Activated CD8-positive, alpha-beta memory T cell treated with anti-CD3 and anti-CD28 coated beads, Interleukin-2, amount 10 ng/mL, durations not matched to agents 7 days and 5 days (primary cell): ENCODE data around the gene SLC6A4. TPM values are rescaled to one million over a fixed set of nuclear protein-coding genes. Genes with fewer than 3 reads are reported as not detected.
"Not testable (repeated sequence)": the region's sequence is repeated elsewhere in the genome, so short reads cannot be mapped to it uniquely, and the experiment has no call there.

Experiments used
- ATAC-seq: fragments of 150-1000 bp; cut with Tn5 transposase; one replicate; pipeline ENCODE4 v1.10.0; 2021; ENCODE audit warnings: moderate library complexity
- CTCF ChIA-PET: fragments of 350-600 bp; sonication (Branson Sonifier 250); formaldehyde crosslinking; loops from one replicate; lab custom pipeline; 2021; ENCODE audit warnings: antibody characterized with exemption; lab: Charles Lee
- DNase-seq: peaks from one replicate; pipeline ENCODE4 v3.0.0-alpha.2; 2020
- H3K27ac Mint-ChIP-seq: one replicate; pipeline ENCODE4 v1.8.0; 2021; ENCODE audit warnings: mild to moderate bottlenecking, mixed read lengths
- H3K27me3 Mint-ChIP-seq: one replicate; pipeline ENCODE4 v1.8.0; 2021; ENCODE audit warnings: mixed read lengths
- H3K36me3 Mint-ChIP-seq: one replicate; pipeline ENCODE4 v1.8.0; 2021; ENCODE audit warnings: mild to moderate bottlenecking, mixed read lengths
- H3K4me1 Mint-ChIP-seq: one replicate; pipeline ENCODE4 v1.8.0; 2021; ENCODE audit warnings: mixed read lengths
- H3K4me3 Mint-ChIP-seq: one replicate; pipeline ENCODE4 v1.8.0; 2021; ENCODE audit warnings: mild to moderate bottlenecking, moderate library complexity, mixed read lengths
- H3K9me3 Mint-ChIP-seq: one replicate; pipeline ENCODE4 v1.8.0; 2022; ENCODE audit warnings: low read depth, mixed read lengths
- total RNA-seq, 2 experiments: library from RNA; stranded (reverse); gene quantifications; one replicate each; pipeline ENCODE4 v1.2.3, GENCODE V29; 2021

SLC6A4 gene
- total RNA-seq, 2 experiments from 2014 or later: 0.12 TPM; not detected in 1

- Mint-ChIP-seq H3K27ac (no peak overlapping the region), H3K4me3 (no peak overlapping the region), H3K4me1 (peaks cover 9% of the 10 kb centered on the region), H3K27me3 (no peaks in the 10 kb centered on the region), H3K36me3 (peaks cover 11% of the 10 kb centered on the region), H3K9me3 (no peaks in the 10 kb centered on the region)
- DNase-seq (no peak), ATAC-seq (no peak)
- CTCF ChIA-PET: interaction anchor here (1.2 to 2.5 kb wide), 2 partner anchors 22 to 44 kb away, joined by 3 to 6 read pairs; no protein-coding TSS in a partner anchor
Measured at GRCh38 chr17:30148376-30148775, 87.1 kb downstream of the SLC6A4 start.

- not testable (repeated sequence) for ATAC-seq
Measured at GRCh38 chr17:30147860-30148259, 87.6 kb downstream of the SLC6A4 start.

More at GRCh38 chr17:30147860-30148259, 87.6 kb downstream of the SLC6A4 start:
- H3K4me1 Mint-ChIP-seq, H3K27ac Mint-ChIP-seq, DNase-seq, H3K4me3 Mint-ChIP-seq, H3K27me3 Mint-ChIP-seq, H3K9me3 Mint-ChIP-seq: not testable (repeated sequence)
- CTCF ChIA-PET: interaction anchor here (1.2 to 2.5 kb wide), 2 partner anchors 21 to 43 kb away, joined by 3 to 6 read pairs; no protein-coding TSS in a partner anchor
- peaks cover 11% of the 10 kb centered on the region for H3K36me3 Mint-ChIP-seq

Other genes with a start within 250 kb of the SLC6A4 start
- gene NSRP1, start 118.9 kb downstream of the SLC6A4 start, total RNA-seq: 10 to 100 TPM; 24.0 to 30.9 TPM
- gene BLMH, start 56.2 kb upstream of the SLC6A4 start, total RNA-seq: 10 to 100 TPM; 68.0 to 70.5 TPM
- gene TMIGD1, start 98.4 kb upstream of the SLC6A4 start, total RNA-seq: not detected
- 10 to 100 TPM; 19.9 to 25.6 TPM for gene CPD, start 143.2 kb upstream of the SLC6A4 start, total RNA-seq
- gene GOSR1, start 241.7 kb upstream of the SLC6A4 start, total RNA-seq: 10 to 100 TPM; 45.3 to 49.3 TPM